Pancreas (tissue), 10 donors: ENCODE measurements around the gene GRB14. TPM values are rescaled to one million over a fixed set of nuclear protein-coding genes. Genes with fewer than 3 reads are reported as not detected.

ENCODE experiments used
- ATAC-seq, 4 donors: fragments of 200-7000 bp; cut with Tn5 transposase; one replicate each; pipeline versions ENCODE4 v1.8.0 to v1.9.1; 2020; ENCODE audit warnings: mild to moderate bottlenecking in 4 of 4, moderate library complexity in 4 of 4
- DNase-seq, 6 donors: peaks; one replicate each; pipeline ENCODE4 v3.0.0-alpha.2; 2020
- FAIRE-seq: peaks from 2 replicates; lab custom pipeline; 2012; peaks lifted over from hg19 to GRCh38; lab: Jason Lieb, UNC
- H3K27ac ChIP-seq, 4 donors: fragments of 200-600 bp; sonication (generic); 1 replicate in 3 of 4; 2 replicates in 1 of 4; pipeline versions ENCODE4 v1.5.0 to v1.8.0; 2020
- H3K27me3 ChIP-seq, 4 donors: fragments of 200-600 bp; one replicate each; pipeline ENCODE4 v1.8.0; 2021
- H3K36me3 ChIP-seq, 3 donors: fragments of 200-600 bp; sonication (generic) in 1 of 3; one replicate each; pipeline versions ENCODE4 v1.5.0 to v1.8.0; 2020 to 2021
- H3K4me1 ChIP-seq, 3 donors: fragments of 200-600 bp; one replicate each; pipeline ENCODE4 v1.8.0; 2021
- H3K4me3 ChIP-seq, 4 donors: fragments of 200-600 bp; sonication (generic) in 2 of 4; one replicate each; pipeline versions ENCODE4 v1.5.0 to v1.8.0; 2020 to 2021
- H3K9me3 ChIP-seq, 4 donors: fragments of 200-600 bp; one replicate each; pipeline ENCODE4 v1.8.0; 2021
- CTCF ChIP-seq, 4 donors: fragments of 200-600 bp; sonication (generic) in 3 of 4; IDR thresholded peaks; one replicate each; pipeline versions ENCODE4 v1.5.0 to v1.8.0; 2021; ENCODE audit warnings: antibody characterized with exemption in 4 of 4
- WGBS, 2 donors: extraction: QIAGEN DNeasy Blood & Tissue Kit; methylation state at CpG; one replicate each; pipeline ENCODE4 v1.1.7; 2013; 5-methylcytosine and 5-hydroxymethylcytosine counted together
- intact Hi-C, 3 donors: fragments of 100-400 bp; cut with DNase I; formaldehyde crosslinking; loops; one replicate each; pipeline versions ENCODE4 v1.11.1 to v1.14.2; 2022
- polyA plus RNA-seq, 2 donors: library from polyadenylated mRNA; stranded (reverse); fragments of 200-250 nt; gene quantifications; one replicate each; pipeline ENCODE4 v1.2.3, GENCODE V29; 2013
- total RNA-seq, 6 donors: library from RNA; stranded (reverse); fragmentation: NEBNext Ultra II Directional in 4 of 6; extraction: Animal tissue kit (Norgen Biotek cat#: 25700) in 4 of 6; gene quantifications; one replicate each; pipeline versions ENCODE4 v1.2.1 to v1.2.4, GENCODE V29; 2021 to 2023
- donor health status: healthy with polysubstance abuse.
- donor health status: DM: no; HTN: no; CAD: no; lungs with moderate emphysema.
- donor health status: DM: no; HTN: no; CAD: no.
- donor health status: control.
- donor health status: control.
- donor health status: Bipolar disorder and iron deficiency.
- donor health status: DM: yes; HTN: yes; CAD: no.
- donor health status: DM: no; HTN: no; CAD: no.
- donor health status: DM: no; HTN: no; CAD: no.
- donor health status: DM: yes; HTN: yes; CAD: no.

GRB14 gene
- total and polyA plus RNA-seq, 8 donors = 7.8 to 74.9 (median 15.1) TPM

DNA sequence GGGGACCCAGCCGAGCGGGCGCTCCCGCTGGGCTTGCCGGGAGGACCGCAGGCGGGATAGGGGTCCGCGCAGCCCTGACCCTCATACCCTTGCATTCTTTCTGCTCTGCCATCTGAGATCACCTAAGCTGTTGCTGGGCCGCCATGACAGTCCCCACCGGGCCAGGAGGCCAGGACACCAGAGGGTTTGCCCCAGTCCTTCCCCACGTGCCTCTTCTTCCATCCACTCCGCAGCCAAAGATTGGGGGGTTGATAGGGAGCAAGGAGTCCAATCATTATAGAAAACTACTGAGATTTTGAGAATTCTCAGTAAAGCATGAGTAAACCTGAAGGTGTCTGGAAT, 453 bp upstream of the GRB14 start:
- Histone ChIP-seq H3K4me3 (peak overlapping the region; percentile 55 to 78 (median 64)), H3K27ac (peak overlapping the region; percentile 39 to 75 (median 66)), H3K27me3 (no peaks in the 10 kb centered on the region), H3K9me3 (no peaks in the 10 kb centered on the region), H3K4me1 (peaks cover 0 to 3% (median 0%) of the 10 kb centered on the region in 3 donors), H3K36me3 (no peaks in the 10 kb centered on the region)
- DNase-seq (peak in 5 of 6 donors; percentile 11 to 58 (median 31)), FAIRE-seq (no peak), ATAC-seq (peak; percentile 3 to 31 (median 11))
- no peak for TF ChIP-seq CTCF (IDR thresholded peaks at IDR 0.05)
- intact Hi-C loops = no loop called here
- WGBS, 2 donors = 0 to 1% methylated on average over 13 of the region's 13 CpGs

- Histone ChIP-seq H3K4me1 (peaks cover 0 to 3% (median 0%) of the 10 kb centered on the region in 3 donors), H3K27me3 (no peaks in the 10 kb centered on the region), H3K36me3 (no peaks in the 10 kb centered on the region), H3K9me3 (no peaks in the 10 kb centered on the region), H3K27ac (peak overlapping the region in 2 of 4 donors; percentile 75 to 76), H3K4me3 (peak overlapping the region; percentile 55 to 78 (median 64))
- intact Hi-C loops = no loop called here
- no peak for FAIRE-seq
- WGBS, 2 donors = 6 to 7% methylated on average over 7 of the region's 7 CpGs
- TF ChIP-seq CTCF (IDR thresholded peaks at IDR 0.05) = no peak
- no peak for DNase-seq
- peak in 3 of 4 donors; percentile 1 to 5 (median 4) for ATAC-seq
These were observed 825 bp downstream of the GRB14 start for GRCh38 chr2:164620457-164620856.

DNA sequence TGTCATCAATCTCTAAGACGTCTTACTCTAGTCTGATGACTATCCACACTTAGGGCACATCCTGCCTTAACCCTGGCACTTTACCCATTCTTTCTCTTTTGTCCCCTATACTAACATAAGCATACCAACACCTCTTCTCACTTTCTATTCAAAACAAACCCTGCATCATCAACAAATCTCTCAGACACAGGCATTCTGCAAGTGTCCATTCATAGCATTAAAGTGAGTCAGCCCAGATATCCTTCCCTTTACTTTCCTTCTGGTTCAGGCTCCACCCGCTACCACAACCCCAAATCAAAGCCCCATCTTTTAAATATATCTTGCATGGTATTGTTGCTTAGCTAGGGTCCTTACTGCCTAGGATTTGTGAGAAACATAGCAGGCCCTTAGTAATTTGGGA, 3.8 kb downstream of the GRB14 start:
- no peak overlapping the region for H3K27ac ChIP-seq
- H3K9me3 ChIP-seq = no peaks in the 10 kb centered on the region
- ATAC-seq (no peak), DNase-seq (no peak), FAIRE-seq (no peak)
- no peaks in the 10 kb centered on the region for H3K27me3 ChIP-seq
- TF ChIP-seq CTCF (IDR thresholded peaks at IDR 0.05) = no peak
- intact Hi-C loops = no loop called here
- no peaks in the 10 kb centered on the region for H3K36me3 ChIP-seq
- WGBS, 2 donors = 81 to 83% methylated on average over 2 of the region's 2 CpGs
- H3K4me1 ChIP-seq = peaks cover 0 to 3% (median 0%) of the 10 kb centered on the region in 3 donors
- no peak overlapping the region for H3K4me3 ChIP-seq

GRCh38 chr2:164613321-164613982, 7.8 kb downstream of the GRB14 start:
- H3K27ac ChIP-seq = no peak overlapping the region
- no peak for FAIRE-seq
- DNase-seq = no peak
- no peaks in the 10 kb centered on the region for H3K9me3 ChIP-seq
- 84 to 100% methylated on average over 1 of the region's 1 CpG for WGBS, 2 donors
- no peaks in the 10 kb centered on the region for H3K4me1 ChIP-seq
- no peak for TF ChIP-seq CTCF (IDR thresholded peaks at IDR 0.05)
- no peak overlapping the region for H3K4me3 ChIP-seq
- H3K36me3 ChIP-seq = no peaks in the 10 kb centered on the region
- intact Hi-C loops = no loop called here
- no peak for ATAC-seq
- H3K27me3 ChIP-seq = no peaks in the 10 kb centered on the region

DNA sequence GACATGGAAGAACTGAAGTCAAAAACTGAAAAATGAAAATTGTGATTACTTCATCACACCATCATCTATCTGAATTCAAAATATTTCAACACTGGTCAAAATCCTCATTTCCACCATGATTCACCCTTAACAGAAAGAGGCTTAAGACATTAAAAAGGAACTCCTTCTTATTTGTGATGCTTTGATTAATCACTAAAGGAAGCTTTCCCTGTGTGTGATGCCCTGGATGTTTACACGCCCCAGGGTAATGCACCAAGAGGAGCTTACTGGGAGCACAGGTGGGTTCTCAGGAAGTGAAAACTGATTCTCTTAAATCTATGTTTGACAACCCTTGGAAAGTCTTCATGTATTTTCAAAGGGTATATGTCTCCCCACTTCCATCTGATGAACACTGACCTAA, 11.5 kb downstream of the GRB14 start:
- Histone ChIP-seq H3K27ac (no peak overlapping the region), H3K36me3 (no peaks in the 10 kb centered on the region), H3K4me3 (no peak overlapping the region), H3K27me3 (no peaks in the 10 kb centered on the region), H3K4me1 (peaks cover 0 to 15% (median 14%) of the 10 kb centered on the region in 3 donors), H3K9me3 (no peaks in the 10 kb centered on the region)
- ATAC-seq (no peak), FAIRE-seq (no peak), DNase-seq (no peak)
- 91 to 97% methylated on average over 1 of the region's 1 CpG for WGBS, 2 donors
- intact Hi-C loops = no loop called here
- no peak for TF ChIP-seq CTCF (IDR thresholded peaks at IDR 0.05)
